K562 (cell line): Measurements from ENCODE around the gene HOXB3. TPM values are rescaled to one million over a fixed set of nuclear protein-coding genes. Genes with fewer than 3 reads are reported as not detected.
A peak's percentile ranks its signal among the peaks of the same experiment; 100 is the strongest.

Experiments used
- ARID2 ChIP-seq: fragments of 450-650 bp; IDR thresholded peaks from 2 replicates; pipeline ENCODE4 v1.6.1; 2017; ENCODE audit warnings: antibody characterized with exemption, mild to moderate bottlenecking
- BRD4 ChIP-seq: fragments of 200-600 bp; sonication (generic); IDR thresholded peaks from 2 replicates; pipeline ENCODE4 v1.6.1; 2017; ENCODE audit warnings: inconsistent platforms
- CXXC5 ChIP-seq: fragments of 250-450 bp; sonication (Bioruptor Pico); IDR thresholded peaks from 2 replicates; pipeline ENCODE4 v1.8.0; 2022; ENCODE audit warnings: inconsistent platforms, mild to moderate bottlenecking, moderate library complexity
- EP300 ChIP-seq: IDR thresholded peaks from 2 replicates; pipeline ENCODE4 v1.6.1; 2012; ENCODE audit warnings: low read length, improper control_type of control experiment
- ETV1 ChIP-seq: fragments of 450-650 bp; conservative IDR thresholded peaks from 2 replicates; pipeline ENCODE4 v1.6.1; 2016; ENCODE audit warnings: missing genetic modification characterization, control low read depth, low read depth, missing compliant biosample characterization
- HDGF ChIP-seq: fragments of 450-650 bp; IDR thresholded peaks from 2 replicates; pipeline ENCODE4 v1.6.1; 2016
- LARP7 ChIP-seq: fragments of 450-650 bp; IDR thresholded peaks from 2 replicates; pipeline ENCODE4 v1.6.1; 2016
- NCOA1 ChIP-seq: fragments of 450-650 bp; IDR thresholded peaks from 2 replicates; pipeline ENCODE4 v1.6.1; 2016; ENCODE audit warnings: low read depth
- NR2C2 ChIP-seq, 2 experiments: fragments of 200-800 bp in 1 of 2; sonication (Bioruptor generic) in 1 of 2; sonication (generic) in 1 of 2; formaldehyde crosslinking in 1 of 2; IDR thresholded peaks; 2 replicates each; pipeline versions ENCODE4 v1.6.1 to v1.8.0; 2016 to 2022; ENCODE audit warnings: mild to moderate bottlenecking in 1 of 2, missing compliant biosample characterization in 1 of 2, missing genetic modification characterization in 1 of 2, missing genetic modification reagents in 1 of 2
- OTX1 ChIP-seq: fragments of 450-650 bp; formaldehyde crosslinking; IDR thresholded peaks from 2 replicates; pipeline ENCODE4 v1.4.0; 2022; ENCODE audit warnings: mild to moderate bottlenecking
- SMAD4 ChIP-seq: fragments of 250-450 bp; sonication (Bioruptor Pico); conservative IDR thresholded peaks from 2 replicates; pipeline ENCODE4 v1.8.0; 2021; ENCODE audit warnings: inconsistent platforms, mild to moderate bottlenecking, moderate library complexity
- TAF7 ChIP-seq: fragments of 450-650 bp; IDR thresholded peaks from 2 replicates; pipeline ENCODE4 v1.6.1; 2016; ENCODE audit warnings: missing genetic modification characterization, missing compliant biosample characterization
- ZFX ChIP-seq: sonication (generic); formaldehyde crosslinking; IDR thresholded peaks from 2 replicates; pipeline ENCODE4 v1.8.0; 2022; ENCODE audit warnings: mild to moderate bottlenecking, missing genetic modification reagents, moderate library complexity
- ZNF785 ChIP-seq: fragments of 250-450 bp; sonication (Bioruptor Pico); IDR thresholded peaks from 2 replicates; pipeline ENCODE4 v1.4.0; 2020; ENCODE audit warnings: mild to moderate bottlenecking
- ZSCAN29 ChIP-seq: fragments of 450-650 bp; IDR thresholded peaks from 2 replicates; pipeline ENCODE4 v1.6.1; 2017
- polyA plus RNA-seq, 8 experiments: library from polyadenylated mRNA; depleted of rRNA in 4 of 8; stranded (reverse) in 5 of 8; unstranded in 3 of 8; fragments of >200 nt; fragmentation: Nextera tagmentation in 2 of 8; fragmentation: Illumina TruSeq in 1 of 8; extraction: Ambion mirVana in 2 of 8; extraction: Trizol in 1 of 8; gene quantifications; 2 replicates each; pipeline versions ENCODE4 v1.2.1 to v1.2.3, GENCODE V29; 2011 to 2014; ENCODE audit warnings: inconsistent platforms in 1 of 8, missing spikeins in 1 of 8
- total RNA-seq, 7 experiments: library from RNA; depleted of rRNA in 6 of 7; stranded (reverse); fragments of >200 nt in 6 of 7; fragmentation: Illumina TruSeq in 2 of 7; extraction: Trizol in 2 of 7; gene quantifications; 2 replicates each; pipeline versions ENCODE4 v1.2.1 to v1.2.3, GENCODE V29; 2011 to 2021; ENCODE audit warnings: low replicate concordance in 1 of 7
- TF ChIP-seq, protein P1 (sequence below), 3 experiments: fragments of 200-800 bp in 1 of 3; fragments of 250-450 bp in 1 of 3; fragments of 450-650 bp in 1 of 3; sonication (Bioruptor Pico) in 1 of 3; sonication (Bioruptor generic) in 1 of 3; formaldehyde crosslinking in 1 of 3; IDR thresholded peaks; 2 replicates each; pipeline versions ENCODE4 v1.6.1 to v1.8.0; 2016 to 2022; ENCODE audit warnings: mild to moderate bottlenecking in 2 of 3, missing genetic modification characterization in 2 of 3, missing compliant biosample characterization in 1 of 3, moderate library complexity in 1 of 3
- TF ChIP-seq, protein P2 (sequence below), 2 experiments: fragments of 150-350 bp in 1 of 2; IDR thresholded peaks; 2 replicates each; pipeline ENCODE4 v1.6.1; 2012 to 2016; ENCODE audit warnings: low read depth in 2 of 2, low read length in 2 of 2, mild to moderate bottlenecking in 1 of 2, moderate library complexity in 1 of 2

Gene HOXB3
- total and polyA plus RNA-seq, 9 of the 15 experiments (the other 6 are each of a cell fraction or from before 2014, with no cell fraction given) = 2.4 to 41.3 (median 20.2) TPM

GRCh38 chr17:48546137-48546923 is 43.7 kb downstream of the HOXB3 start (continued):
- no peak for TF ChIP-seq ZNF785 (CRISPR knock-in tag)
- TF ChIP-seq EP300 = peak; percentile 54; the same call in 1 of the 2 replicates
- TF ChIP-seq, protein P1, sequence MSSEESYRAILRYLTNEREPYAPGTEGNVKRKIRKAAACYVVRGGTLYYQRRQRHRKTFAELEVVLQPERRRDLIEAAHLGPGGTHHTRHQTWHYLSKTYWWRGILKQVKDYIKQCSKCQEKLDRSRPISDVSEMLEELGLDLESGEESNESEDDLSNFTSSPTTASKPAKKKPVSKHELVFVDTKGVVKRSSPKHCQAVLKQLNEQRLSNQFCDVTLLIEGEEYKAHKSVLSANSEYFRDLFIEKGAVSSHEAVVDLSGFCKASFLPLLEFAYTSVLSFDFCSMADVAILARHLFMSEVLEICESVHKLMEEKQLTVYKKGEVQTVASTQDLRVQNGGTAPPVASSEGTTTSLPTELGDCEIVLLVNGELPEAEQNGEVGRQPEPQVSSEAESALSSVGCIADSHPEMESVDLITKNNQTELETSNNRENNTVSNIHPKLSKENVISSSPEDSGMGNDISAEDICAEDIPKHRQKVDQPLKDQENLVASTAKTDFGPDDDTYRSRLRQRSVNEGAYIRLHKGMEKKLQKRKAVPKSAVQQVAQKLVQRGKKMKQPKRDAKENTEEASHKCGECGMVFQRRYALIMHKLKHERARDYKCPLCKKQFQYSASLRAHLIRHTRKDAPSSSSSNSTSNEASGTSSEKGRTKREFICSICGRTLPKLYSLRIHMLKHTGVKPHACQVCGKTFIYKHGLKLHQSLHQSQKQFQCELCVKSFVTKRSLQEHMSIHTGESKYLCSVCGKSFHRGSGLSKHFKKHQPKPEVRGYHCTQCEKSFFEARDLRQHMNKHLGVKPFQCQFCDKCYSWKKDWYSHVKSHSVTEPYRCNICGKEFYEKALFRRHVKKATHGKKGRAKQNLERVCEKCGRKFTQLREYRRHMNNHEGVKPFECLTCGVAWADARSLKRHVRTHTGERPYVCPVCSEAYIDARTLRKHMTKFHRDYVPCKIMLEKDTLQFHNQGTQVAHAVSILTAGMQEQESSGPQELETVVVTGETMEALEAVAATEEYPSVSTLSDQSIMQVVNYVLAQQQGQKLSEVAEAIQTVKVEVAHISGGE (CRISPR knock-in tag; IDR thresholded peaks at IDR 0.05) = 0 out of 6 replicates have a peak, but pooled peaks of 1 of the 3 experiments have one; percentile 35
- 0 out of 2 replicates have a peak, but pooled peaks have one; percentile 19 for TF ChIP-seq ZSCAN29
- 0 out of 2 replicates have a peak, but pooled peaks have one; percentile 46 for TF ChIP-seq ARID2
- 0 out of 2 replicates have a peak, but pooled peaks have one; percentile 32 for TF ChIP-seq TAF7 (tag)
- TF ChIP-seq LARP7 = 0 out of 2 replicates have a peak, but pooled peaks have one; percentile 50
- peak; percentile 67 for TF ChIP-seq OTX1 (CRISPR knock-in tag)
- peak; percentile 80 for TF ChIP-seq HDGF
- TF ChIP-seq CXXC5 (CRISPR knock-in tag) = peak; percentile 5; the same call in 1 of the 2 replicates
- peak; percentile 29; the same call in 1 of the 2 replicates for TF ChIP-seq ETV1
- TF ChIP-seq NCOA1 = 0 out of 2 replicates have a peak, but pooled peaks have one; percentile 45
- TF ChIP-seq ZFX (CRISPR knock-in tag) = no peak
- TF ChIP-seq SMAD4 (CRISPR knock-in tag) = peak; percentile 10; the same call in 1 of the 2 replicates
- TF ChIP-seq, protein P2, sequence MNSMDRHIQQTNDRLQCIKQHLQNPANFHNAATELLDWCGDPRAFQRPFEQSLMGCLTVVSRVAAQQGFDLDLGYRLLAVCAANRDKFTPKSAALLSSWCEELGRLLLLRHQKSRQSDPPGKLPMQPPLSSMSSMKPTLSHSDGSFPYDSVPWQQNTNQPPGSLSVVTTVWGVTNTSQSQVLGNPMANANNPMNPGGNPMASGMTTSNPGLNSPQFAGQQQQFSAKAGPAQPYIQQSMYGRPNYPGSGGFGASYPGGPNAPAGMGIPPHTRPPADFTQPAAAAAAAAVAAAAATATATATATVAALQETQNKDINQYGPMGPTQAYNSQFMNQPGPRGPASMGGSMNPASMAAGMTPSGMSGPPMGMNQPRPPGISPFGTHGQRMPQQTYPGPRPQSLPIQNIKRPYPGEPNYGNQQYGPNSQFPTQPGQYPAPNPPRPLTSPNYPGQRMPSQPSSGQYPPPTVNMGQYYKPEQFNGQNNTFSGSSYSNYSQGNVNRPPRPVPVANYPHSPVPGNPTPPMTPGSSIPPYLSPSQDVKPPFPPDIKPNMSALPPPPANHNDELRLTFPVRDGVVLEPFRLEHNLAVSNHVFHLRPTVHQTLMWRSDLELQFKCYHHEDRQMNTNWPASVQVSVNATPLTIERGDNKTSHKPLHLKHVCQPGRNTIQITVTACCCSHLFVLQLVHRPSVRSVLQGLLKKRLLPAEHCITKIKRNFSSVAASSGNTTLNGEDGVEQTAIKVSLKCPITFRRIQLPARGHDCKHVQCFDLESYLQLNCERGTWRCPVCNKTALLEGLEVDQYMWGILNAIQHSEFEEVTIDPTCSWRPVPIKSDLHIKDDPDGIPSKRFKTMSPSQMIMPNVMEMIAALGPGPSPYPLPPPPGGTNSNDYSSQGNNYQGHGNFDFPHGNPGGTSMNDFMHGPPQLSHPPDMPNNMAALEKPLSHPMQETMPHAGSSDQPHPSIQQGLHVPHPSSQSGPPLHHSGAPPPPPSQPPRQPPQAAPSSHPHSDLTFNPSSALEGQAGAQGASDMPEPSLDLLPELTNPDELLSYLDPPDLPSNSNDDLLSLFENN (IDR thresholded peaks at IDR 0.05; ENCODE audit: low read depth in 2 of 2, low read length in 2 of 2) = peak in 1 of 2 experiments; percentile 65; a peak in 1 of 4 replicates
- no peak for TF ChIP-seq NR2C2 (CRISPR knock-in tag; IDR thresholded peaks at IDR 0.05)
- 0 out of 2 replicates have a peak, but pooled peaks have one; percentile 23 for TF ChIP-seq NR2C2 (tag; IDR thresholded peaks at IDR 0.05)
- peak; percentile 48; the same call in 1 of the 2 replicates for TF ChIP-seq BRD4
